ENCODE data around the gene GZF1. TPM values are rescaled to one million over a fixed set of nuclear protein-coding genes. Genes with fewer than 3 reads are reported as not detected.
A peak's percentile ranks its signal among the peaks of the same experiment; 100 is the strongest.

GZF1 gene
- total RNA-seq, 1 donor from 2014 or later: 16.3 TPM

GRCh38 chr20:23358923-23359593 lies 2.9 kb upstream of the GZF1 start:
- H3K36me3 Mint-ChIP-seq (ENCODE audit: low read depth, unreplicated experiment): peaks cover 3% of the 10 kb centered on the region
- H3K9ac ChIP-seq (ENCODE audit: low read length): no peak overlapping the region
- TF ChIP-seq EZH2 (IDR thresholded peaks at IDR 0.05; ENCODE audit: insufficient read depth, low read length): no peak
- TF ChIP-seq, protein P1, sequence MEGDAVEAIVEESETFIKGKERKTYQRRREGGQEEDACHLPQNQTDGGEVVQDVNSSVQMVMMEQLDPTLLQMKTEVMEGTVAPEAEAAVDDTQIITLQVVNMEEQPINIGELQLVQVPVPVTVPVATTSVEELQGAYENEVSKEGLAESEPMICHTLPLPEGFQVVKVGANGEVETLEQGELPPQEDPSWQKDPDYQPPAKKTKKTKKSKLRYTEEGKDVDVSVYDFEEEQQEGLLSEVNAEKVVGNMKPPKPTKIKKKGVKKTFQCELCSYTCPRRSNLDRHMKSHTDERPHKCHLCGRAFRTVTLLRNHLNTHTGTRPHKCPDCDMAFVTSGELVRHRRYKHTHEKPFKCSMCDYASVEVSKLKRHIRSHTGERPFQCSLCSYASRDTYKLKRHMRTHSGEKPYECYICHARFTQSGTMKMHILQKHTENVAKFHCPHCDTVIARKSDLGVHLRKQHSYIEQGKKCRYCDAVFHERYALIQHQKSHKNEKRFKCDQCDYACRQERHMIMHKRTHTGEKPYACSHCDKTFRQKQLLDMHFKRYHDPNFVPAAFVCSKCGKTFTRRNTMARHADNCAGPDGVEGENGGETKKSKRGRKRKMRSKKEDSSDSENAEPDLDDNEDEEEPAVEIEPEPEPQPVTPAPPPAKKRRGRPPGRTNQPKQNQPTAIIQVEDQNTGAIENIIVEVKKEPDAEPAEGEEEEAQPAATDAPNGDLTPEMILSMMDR (IDR thresholded peaks at IDR 0.05; ENCODE audit: insufficient read depth, low read depth, low read length): no peak

DNA sequence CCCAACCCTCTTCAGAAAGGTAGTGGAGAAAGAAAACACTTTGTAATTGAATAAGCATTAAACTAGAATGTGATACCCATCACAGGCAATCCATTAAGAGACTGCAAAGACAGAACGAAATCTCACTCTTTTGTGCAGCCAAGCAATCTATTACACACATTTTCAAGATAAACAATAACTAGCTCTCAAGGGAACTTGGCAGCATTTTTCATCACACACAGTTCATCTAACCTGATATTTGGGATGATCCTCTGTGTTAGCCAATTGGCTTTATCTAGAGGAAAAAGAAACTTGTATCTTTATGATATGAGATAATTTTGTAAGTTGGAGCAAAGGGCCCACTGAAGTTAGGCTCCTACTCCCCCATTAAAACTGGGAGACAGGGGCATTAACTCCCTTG lies 1.5 kb upstream of the GZF1 start:
- peak overlapping the region; percentile 86 for H3K4me3 Mint-ChIP-seq (ENCODE audit: unreplicated experiment)
- no peak for FAIRE-seq
- Histone ChIP-seq H3K27me3 (ENCODE audit: insufficient read depth, low read length) (no peaks in the 10 kb centered on the region), H3K4me2 (ENCODE audit: low read length) (peak overlapping the region; percentile 85), H3K79me2 (ENCODE audit: insufficient read depth, low read length) (peaks cover 42% of the 10 kb centered on the region), H3K4me1 (ENCODE audit: insufficient read depth, low read length) (peaks cover 27% of the 10 kb centered on the region), H3K27ac (ENCODE audit: low read depth, low read length) (no peak overlapping the region), H3K9me3 (ENCODE audit: insufficient read depth, low read depth, low read length) (no peaks in the 10 kb centered on the region), H3K36me3 (ENCODE audit: insufficient read depth, low read length) (peaks cover 13% of the 10 kb centered on the region), H4K20me1 (ENCODE audit: insufficient read depth, low read length) (peaks cover 30% of the 10 kb centered on the region), H3K4me3 (ENCODE audit: insufficient read depth, low read depth, low read length) (no peak overlapping the region), H3K9ac (ENCODE audit: low read length) (no peak overlapping the region), H2AFZ (ENCODE audit: low read depth, low read length) (no peak overlapping the region)
- H3K27me3 Mint-ChIP-seq (ENCODE audit: low read depth, unreplicated experiment): no peaks in the 10 kb centered on the region
- H3K27ac Mint-ChIP-seq (ENCODE audit: unreplicated experiment): no peak overlapping the region
- no peaks in the 10 kb centered on the region for H3K9me3 Mint-ChIP-seq (ENCODE audit: unreplicated experiment)
- H3K4me1 Mint-ChIP-seq (ENCODE audit: low read depth, unreplicated experiment): peaks cover 21% of the 10 kb centered on the region
- DNase-seq (ENCODE audit: low read depth): no peak
- H3K36me3 Mint-ChIP-seq (ENCODE audit: low read depth, unreplicated experiment): peaks cover 6% of the 10 kb centered on the region
- TF ChIP-seq EZH2 (IDR thresholded peaks at IDR 0.05; ENCODE audit: insufficient read depth, low read length): no peak
- TF ChIP-seq, protein P1 (IDR thresholded peaks at IDR 0.05; ENCODE audit: insufficient read depth, low read depth, low read length): no peak

More at GRCh38 chr20:23358923-23359593, 2.9 kb upstream of the GZF1 start:
- DNase-seq (ENCODE audit: low read depth) (no peak), FAIRE-seq (no peak)
- H3K9me3 Mint-ChIP-seq (ENCODE audit: unreplicated experiment): no peaks in the 10 kb centered on the region
- H3K4me1 ChIP-seq (ENCODE audit: insufficient read depth, low read length): peaks cover 27% of the 10 kb centered on the region
- H3K4me3 ChIP-seq (ENCODE audit: insufficient read depth, low read depth, low read length): no peak overlapping the region
- H3K27ac ChIP-seq (ENCODE audit: low read depth, low read length): no peak overlapping the region
- H3K27me3 Mint-ChIP-seq (ENCODE audit: low read depth, unreplicated experiment): no peaks in the 10 kb centered on the region
- no peaks in the 10 kb centered on the region for H3K9me3 ChIP-seq (ENCODE audit: insufficient read depth, low read depth, low read length)
- H3K4me1 Mint-ChIP-seq (ENCODE audit: low read depth, unreplicated experiment): peaks cover 14% of the 10 kb centered on the region
- peaks cover 42% of the 10 kb centered on the region for H3K79me2 ChIP-seq (ENCODE audit: insufficient read depth, low read length)
- H3K4me3 Mint-ChIP-seq (ENCODE audit: unreplicated experiment): no peak overlapping the region
- peak overlapping the region; percentile 15 for H3K27ac Mint-ChIP-seq (ENCODE audit: unreplicated experiment)
- H3K36me3 ChIP-seq (ENCODE audit: insufficient read depth, low read length): peaks cover 13% of the 10 kb centered on the region
- no peak overlapping the region for H2AFZ ChIP-seq (ENCODE audit: low read depth, low read length)
- H4K20me1 ChIP-seq (ENCODE audit: insufficient read depth, low read length): peaks cover 21% of the 10 kb centered on the region
- no peaks in the 10 kb centered on the region for H3K27me3 ChIP-seq (ENCODE audit: insufficient read depth, low read length)
- no peak overlapping the region for H3K4me2 ChIP-seq (ENCODE audit: low read length)

- H3K36me3 ChIP-seq (ENCODE audit: insufficient read depth, low read length): peaks cover 9% of the 10 kb centered on the region
- TF ChIP-seq EZH2 (IDR thresholded peaks at IDR 0.05; ENCODE audit: insufficient read depth, low read length): no peak
- TF ChIP-seq, protein P1 (IDR thresholded peaks at IDR 0.05; ENCODE audit: insufficient read depth, low read depth, low read length): no peak
Observed at GRCh38 chr20:23361119-23361475, 885 bp upstream of the GZF1 start.

More at GRCh38 chr20:23361119-23361475, 885 bp upstream of the GZF1 start:
- H3K79me2 ChIP-seq (ENCODE audit: insufficient read depth, low read length): peaks cover 42% of the 10 kb centered on the region
- Mint-ChIP-seq H3K4me1 (ENCODE audit: low read depth, unreplicated experiment) (peaks cover 21% of the 10 kb centered on the region), H3K9me3 (ENCODE audit: unreplicated experiment) (no peaks in the 10 kb centered on the region), H3K27me3 (ENCODE audit: low read depth, unreplicated experiment) (no peaks in the 10 kb centered on the region), H3K27ac (ENCODE audit: unreplicated experiment) (peak overlapping the region; percentile 99), H3K4me3 (ENCODE audit: unreplicated experiment) (peak overlapping the region; percentile 86), H3K36me3 (ENCODE audit: low read depth, unreplicated experiment) (peaks cover 6% of the 10 kb centered on the region)
- peak overlapping the region; percentile 74 for H2AFZ ChIP-seq (ENCODE audit: low read depth, low read length)
- no peaks in the 10 kb centered on the region for H3K9me3 ChIP-seq (ENCODE audit: insufficient read depth, low read depth, low read length)
- FAIRE-seq: no peak
- peak overlapping the region; percentile 85 for H3K4me2 ChIP-seq (ENCODE audit: low read length)
- DNase-seq (ENCODE audit: low read depth): no peak
- peaks cover 36% of the 10 kb centered on the region for H4K20me1 ChIP-seq (ENCODE audit: insufficient read depth, low read length)
- H3K27ac ChIP-seq (ENCODE audit: low read depth, low read length): peak overlapping the region; percentile 92
- H3K4me3 ChIP-seq (ENCODE audit: insufficient read depth, low read depth, low read length): peak overlapping the region; percentile 62
- peak overlapping the region; percentile 84 for H3K9ac ChIP-seq (ENCODE audit: low read length)
- no peaks in the 10 kb centered on the region for H3K27me3 ChIP-seq (ENCODE audit: insufficient read depth, low read length)
- peaks cover 28% of the 10 kb centered on the region for H3K4me1 ChIP-seq (ENCODE audit: insufficient read depth, low read length)

All from astrocyte (in vitro differentiated cells and primary cell).